HepG2 (cell line): ENCODE data around the gene BIRC6. TPM values are rescaled to one million over a fixed set of nuclear protein-coding genes. Genes with fewer than 3 reads are reported as not detected.

Source experiments
- FOXA1 ChIP-seq, 2 experiments: fragments of 450-650 bp in 1 of 2; sonication (generic) in 1 of 2; formaldehyde crosslinking in 1 of 2; IDR thresholded peaks; 2 replicates each; pipeline versions ENCODE4 v1.4.0 to v1.6.1; 2016 to 2020; ENCODE audit warnings: missing genetic modification reagents in 1 of 2
- MTA1 ChIP-seq: sonication (generic); formaldehyde crosslinking; IDR thresholded peaks from 2 replicates; pipeline ENCODE4 v1.4.0; 2020; ENCODE audit warnings: missing genetic modification reagents, mild to moderate bottlenecking, borderline replicate concordance
- SIN3B ChIP-seq: fragments of 150-350 bp; IDR thresholded peaks from 2 replicates; pipeline ENCODE4 v1.6.1; 2014; ENCODE audit warnings: low read length
- ZNF441 ChIP-seq: sonication (generic); formaldehyde crosslinking; IDR thresholded peaks from 2 replicates; pipeline ENCODE4 v1.7.0; 2021; ENCODE audit warnings: missing genetic modification reagents, borderline replicate concordance
- polyA plus RNA-seq, 8 experiments: library from polyadenylated mRNA; depleted of rRNA in 3 of 8; stranded (reverse) in 7 of 8; unstranded in 1 of 8; fragments of >200 nt; fragmentation: Illumina TruSeq in 4 of 8; extraction: Trizol in 4 of 8; gene quantifications; 2 replicates each; pipeline versions ENCODE4 v1.2.1 to v1.2.3, GENCODE V29; 2011 to 2016; ENCODE audit warnings: low read depth in 4 of 8, missing spikeins in 1 of 8, mixed read lengths in 1 of 8; ENCODE audit not compliant: insufficient read depth in 1 of 8
- total RNA-seq, 5 experiments: library from RNA; depleted of rRNA; stranded (reverse); fragments of >200 nt; fragmentation: Illumina TruSeq; extraction: Trizol; gene quantifications; 2 replicates each; pipeline ENCODE4 v1.2.3, GENCODE V29; 2016; ENCODE audit warnings: low read depth in 1 of 5
- TF ChIP-seq, protein P1 (sequence below): sonication (generic); formaldehyde crosslinking; conservative IDR thresholded peaks from 2 replicates; pipeline ENCODE4 v1.4.0; 2020; ENCODE audit warnings: missing genetic modification reagents
- TF ChIP-seq, protein P2 (sequence below): sonication (generic); formaldehyde crosslinking; IDR thresholded peaks from 2 replicates; pipeline ENCODE4 v1.4.0; 2020; ENCODE audit warnings: missing genetic modification reagents, borderline replicate concordance
- TF ChIP-seq, protein P3 (sequence below): sonication (generic); formaldehyde crosslinking; IDR thresholded peaks from 2 replicates; pipeline ENCODE4 v1.5.0; 2020; ENCODE audit warnings: missing genetic modification reagents
- TF ChIP-seq, protein P4 (sequence below): sonication (generic); formaldehyde crosslinking; IDR thresholded peaks from 2 replicates; pipeline ENCODE4 v1.4.0; 2020; ENCODE audit warnings: missing genetic modification reagents
- TF ChIP-seq, protein P5 (sequence below): sonication (generic); formaldehyde crosslinking; IDR thresholded peaks from 2 replicates; pipeline ENCODE4 v1.8.0; 2022; ENCODE audit warnings: missing genetic modification reagents, mild to moderate bottlenecking, borderline replicate concordance
- TF ChIP-seq, protein P6 (sequence below): sonication (generic); formaldehyde crosslinking; IDR thresholded peaks from 2 replicates; pipeline ENCODE4 v1.4.0; 2020; ENCODE audit warnings: missing genetic modification reagents
- TF ChIP-seq, protein P7 (sequence below): sonication (generic); formaldehyde crosslinking; conservative IDR thresholded peaks from 2 replicates; pipeline ENCODE4 v1.8.0; 2022; ENCODE audit warnings: low read depth, missing genetic modification reagents

BIRC6 gene
- total and polyA plus RNA-seq, 2 of the 13 experiments (the other 11 are each of a cell fraction or from before 2014, with no cell fraction given) = 65.6 to 120 TPM

DNA sequence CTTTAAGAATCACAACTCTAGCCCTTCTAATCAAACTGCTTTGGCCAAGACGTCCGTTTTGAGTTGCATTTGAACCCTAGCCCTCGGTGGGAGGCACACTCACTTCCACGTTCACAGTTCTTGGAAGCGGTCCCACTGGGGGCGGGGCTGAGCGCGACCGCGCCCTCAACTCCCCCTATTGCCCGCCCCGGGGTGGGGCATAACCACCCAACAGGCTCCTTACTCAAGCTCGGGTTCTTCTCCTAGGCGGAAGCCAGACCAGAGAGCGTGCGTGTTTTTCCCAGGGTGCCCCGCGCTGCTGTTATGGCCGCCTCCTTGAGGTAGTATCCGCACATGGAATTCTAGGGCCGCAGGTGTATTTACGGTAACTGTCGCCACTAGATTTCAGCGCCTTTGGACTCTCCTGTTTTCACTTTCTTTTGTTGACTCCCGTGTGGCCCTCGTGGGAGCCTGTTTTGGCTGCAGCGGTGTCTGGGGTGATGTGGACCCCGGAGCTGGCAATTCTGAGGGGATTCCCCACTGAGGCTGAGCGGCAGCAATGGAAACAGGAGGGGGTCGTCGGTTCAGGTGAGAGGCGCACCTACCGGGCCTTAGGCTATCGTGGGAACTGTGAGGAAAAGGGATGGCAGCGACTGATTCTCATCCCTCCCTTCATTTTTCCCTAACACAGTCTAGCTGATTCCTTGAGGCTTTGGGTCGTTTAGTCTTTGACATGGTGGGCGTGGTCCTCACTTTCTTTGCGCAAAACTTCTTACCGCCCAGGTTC, 271.2 kb downstream of the BIRC6 start, which contains the start of gene TTC27 (continued):
- TF ChIP-seq, protein P1, sequence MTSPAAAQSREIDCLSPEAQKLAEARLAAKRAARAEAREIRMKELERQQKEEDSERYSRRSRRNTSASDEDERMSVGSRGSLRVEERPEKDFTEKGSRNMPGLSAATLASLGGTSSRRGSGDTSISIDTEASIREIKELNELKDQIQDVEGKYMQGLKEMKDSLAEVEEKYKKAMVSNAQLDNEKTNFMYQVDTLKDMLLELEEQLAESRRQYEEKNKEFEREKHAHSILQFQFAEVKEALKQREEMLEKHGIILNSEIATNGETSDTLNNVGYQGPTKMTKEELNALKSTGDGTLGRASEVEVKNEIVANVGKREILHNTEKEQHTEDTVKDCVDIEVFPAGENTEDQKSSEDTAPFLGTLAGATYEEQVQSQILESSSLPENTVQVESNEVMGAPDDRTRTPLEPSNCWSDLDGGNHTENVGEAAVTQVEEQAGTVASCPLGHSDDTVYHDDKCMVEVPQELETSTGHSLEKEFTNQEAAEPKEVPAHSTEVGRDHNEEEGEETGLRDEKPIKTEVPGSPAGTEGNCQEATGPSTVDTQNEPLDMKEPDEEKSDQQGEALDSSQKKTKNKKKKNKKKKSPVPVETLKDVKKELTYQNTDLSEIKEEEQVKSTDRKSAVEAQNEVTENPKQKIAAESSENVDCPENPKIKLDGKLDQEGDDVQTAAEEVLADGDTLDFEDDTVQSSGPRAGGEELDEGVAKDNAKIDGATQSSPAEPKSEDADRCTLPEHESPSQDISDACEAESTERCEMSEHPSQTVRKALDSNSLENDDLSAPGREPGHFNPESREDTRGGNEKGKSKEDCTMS (CRISPR knock-in tag) = no peak
- TF ChIP-seq, protein P2, sequence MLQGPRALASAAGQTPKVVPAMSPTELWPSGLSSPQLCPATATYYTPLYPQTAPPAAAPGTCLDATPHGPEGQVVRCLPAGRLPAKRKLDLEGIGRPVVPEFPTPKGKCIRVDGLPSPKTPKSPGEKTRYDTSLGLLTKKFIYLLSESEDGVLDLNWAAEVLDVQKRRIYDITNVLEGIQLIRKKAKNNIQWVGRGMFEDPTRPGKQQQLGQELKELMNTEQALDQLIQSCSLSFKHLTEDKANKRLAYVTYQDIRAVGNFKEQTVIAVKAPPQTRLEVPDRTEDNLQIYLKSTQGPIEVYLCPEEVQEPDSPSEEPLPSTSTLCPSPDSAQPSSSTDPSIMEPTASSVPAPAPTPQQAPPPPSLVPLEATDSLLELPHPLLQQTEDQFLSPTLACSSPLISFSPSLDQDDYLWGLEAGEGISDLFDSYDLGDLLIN (CRISPR knock-in tag) = no peak
- TF ChIP-seq, protein P3, sequence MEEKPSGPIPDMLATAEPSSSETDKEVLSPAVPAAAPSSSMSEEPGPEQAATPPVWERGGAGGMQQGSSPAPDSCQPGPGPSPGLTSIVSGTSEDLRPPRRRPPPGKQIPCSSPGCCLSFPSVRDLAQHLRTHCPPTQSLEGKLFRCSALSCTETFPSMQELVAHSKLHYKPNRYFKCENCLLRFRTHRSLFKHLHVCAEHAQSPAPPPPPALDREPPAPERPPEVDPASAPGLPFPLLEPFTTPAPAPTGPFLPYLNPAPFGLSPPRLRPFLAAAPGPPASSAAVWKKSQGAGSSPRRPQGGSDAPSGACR (CRISPR knock-in tag) = no peak; the same call in 1 of the 2 replicates
- TF ChIP-seq, protein P4, sequence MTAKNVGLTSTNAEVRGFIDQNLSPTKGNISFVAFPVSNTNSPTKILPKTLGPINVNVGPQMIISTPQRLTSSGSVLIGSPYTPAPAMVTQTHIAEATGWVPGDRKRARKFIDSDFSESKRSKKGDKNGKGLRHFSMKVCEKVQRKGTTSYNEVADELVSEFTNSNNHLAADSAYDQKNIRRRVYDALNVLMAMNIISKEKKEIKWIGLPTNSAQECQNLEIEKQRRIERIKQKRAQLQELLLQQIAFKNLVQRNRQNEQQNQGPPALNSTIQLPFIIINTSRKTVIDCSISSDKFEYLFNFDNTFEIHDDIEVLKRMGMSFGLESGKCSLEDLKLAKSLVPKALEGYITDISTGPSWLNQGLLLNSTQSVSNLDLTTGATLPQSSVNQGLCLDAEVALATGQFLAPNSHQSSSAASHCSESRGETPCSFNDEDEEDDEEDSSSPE (CRISPR knock-in tag) = peak; percentile 42; the same call in 1 of the 2 replicates
- TF ChIP-seq, protein P5, sequence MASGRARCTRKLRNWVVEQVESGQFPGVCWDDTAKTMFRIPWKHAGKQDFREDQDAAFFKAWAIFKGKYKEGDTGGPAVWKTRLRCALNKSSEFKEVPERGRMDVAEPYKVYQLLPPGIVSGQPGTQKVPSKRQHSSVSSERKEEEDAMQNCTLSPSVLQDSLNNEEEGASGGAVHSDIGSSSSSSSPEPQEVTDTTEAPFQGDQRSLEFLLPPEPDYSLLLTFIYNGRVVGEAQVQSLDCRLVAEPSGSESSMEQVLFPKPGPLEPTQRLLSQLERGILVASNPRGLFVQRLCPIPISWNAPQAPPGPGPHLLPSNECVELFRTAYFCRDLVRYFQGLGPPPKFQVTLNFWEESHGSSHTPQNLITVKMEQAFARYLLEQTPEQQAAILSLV (CRISPR knock-in tag) = 0 out of 2 replicates have a peak, but pooled peaks have one; percentile 21
- TF ChIP-seq, protein P6, sequence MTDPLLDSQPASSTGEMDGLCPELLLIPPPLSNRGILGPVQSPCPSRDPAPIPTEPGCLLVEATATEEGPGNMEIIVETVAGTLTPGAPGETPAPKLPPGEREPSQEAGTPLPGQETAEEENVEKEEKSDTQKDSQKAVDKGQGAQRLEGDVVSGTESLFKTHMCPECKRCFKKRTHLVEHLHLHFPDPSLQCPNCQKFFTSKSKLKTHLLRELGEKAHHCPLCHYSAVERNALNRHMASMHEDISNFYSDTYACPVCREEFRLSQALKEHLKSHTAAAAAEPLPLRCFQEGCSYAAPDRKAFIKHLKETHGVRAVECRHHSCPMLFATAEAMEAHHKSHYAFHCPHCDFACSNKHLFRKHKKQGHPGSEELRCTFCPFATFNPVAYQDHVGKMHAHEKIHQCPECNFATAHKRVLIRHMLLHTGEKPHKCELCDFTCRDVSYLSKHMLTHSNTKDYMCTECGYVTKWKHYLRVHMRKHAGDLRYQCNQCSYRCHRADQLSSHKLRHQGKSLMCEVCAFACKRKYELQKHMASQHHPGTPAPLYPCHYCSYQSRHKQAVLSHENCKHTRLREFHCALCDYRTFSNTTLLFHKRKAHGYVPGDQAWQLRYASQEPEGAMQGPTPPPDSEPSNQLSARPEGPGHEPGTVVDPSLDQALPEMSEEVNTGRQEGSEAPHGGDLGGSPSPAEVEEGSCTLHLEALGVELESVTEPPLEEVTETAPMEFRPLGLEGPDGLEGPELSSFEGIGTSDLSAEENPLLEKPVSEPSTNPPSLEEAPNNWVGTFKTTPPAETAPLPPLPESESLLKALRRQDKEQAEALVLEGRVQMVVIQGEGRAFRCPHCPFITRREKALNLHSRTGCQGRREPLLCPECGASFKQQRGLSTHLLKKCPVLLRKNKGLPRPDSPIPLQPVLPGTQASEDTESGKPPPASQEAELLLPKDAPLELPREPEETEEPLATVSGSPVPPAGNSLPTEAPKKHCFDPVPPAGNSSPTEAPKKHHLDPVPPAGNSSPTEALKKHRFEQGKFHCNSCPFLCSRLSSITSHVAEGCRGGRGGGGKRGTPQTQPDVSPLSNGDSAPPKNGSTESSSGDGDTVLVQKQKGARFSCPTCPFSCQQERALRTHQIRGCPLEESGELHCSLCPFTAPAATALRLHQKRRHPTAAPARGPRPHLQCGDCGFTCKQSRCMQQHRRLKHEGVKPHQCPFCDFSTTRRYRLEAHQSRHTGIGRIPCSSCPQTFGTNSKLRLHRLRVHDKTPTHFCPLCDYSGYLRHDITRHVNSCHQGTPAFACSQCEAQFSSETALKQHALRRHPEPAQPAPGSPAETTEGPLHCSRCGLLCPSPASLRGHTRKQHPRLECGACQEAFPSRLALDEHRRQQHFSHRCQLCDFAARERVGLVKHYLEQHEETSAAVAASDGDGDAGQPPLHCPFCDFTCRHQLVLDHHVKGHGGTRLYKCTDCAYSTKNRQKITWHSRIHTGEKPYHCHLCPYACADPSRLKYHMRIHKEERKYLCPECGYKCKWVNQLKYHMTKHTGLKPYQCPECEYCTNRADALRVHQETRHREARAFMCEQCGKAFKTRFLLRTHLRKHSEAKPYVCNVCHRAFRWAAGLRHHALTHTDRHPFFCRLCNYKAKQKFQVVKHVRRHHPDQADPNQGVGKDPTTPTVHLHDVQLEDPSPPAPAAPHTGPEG (CRISPR knock-in tag) = 0 out of 2 replicates have a peak, but pooled peaks have one; percentile 71
- TF ChIP-seq, protein P7, sequence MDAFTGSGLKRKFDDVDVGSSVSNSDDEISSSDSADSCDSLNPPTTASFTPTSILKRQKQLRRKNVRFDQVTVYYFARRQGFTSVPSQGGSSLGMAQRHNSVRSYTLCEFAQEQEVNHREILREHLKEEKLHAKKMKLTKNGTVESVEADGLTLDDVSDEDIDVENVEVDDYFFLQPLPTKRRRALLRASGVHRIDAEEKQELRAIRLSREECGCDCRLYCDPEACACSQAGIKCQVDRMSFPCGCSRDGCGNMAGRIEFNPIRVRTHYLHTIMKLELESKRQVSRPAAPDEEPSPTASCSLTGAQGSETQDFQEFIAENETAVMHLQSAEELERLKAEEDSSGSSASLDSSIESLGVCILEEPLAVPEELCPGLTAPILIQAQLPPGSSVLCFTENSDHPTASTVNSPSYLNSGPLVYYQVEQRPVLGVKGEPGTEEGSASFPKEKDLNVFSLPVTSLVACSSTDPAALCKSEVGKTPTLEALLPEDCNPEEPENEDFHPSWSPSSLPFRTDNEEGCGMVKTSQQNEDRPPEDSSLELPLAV (CRISPR knock-in tag) = no peak
- no peak for TF ChIP-seq MTA1 (CRISPR knock-in tag)
- TF ChIP-seq SIN3B = peak; percentile 79
- TF ChIP-seq FOXA1 (IDR thresholded peaks at IDR 0.05) = no peak
- no peak; the same call in 1 of the 2 replicates for TF ChIP-seq FOXA1 (CRISPR knock-in tag; IDR thresholded peaks at IDR 0.05)
- no peak for TF ChIP-seq ZNF441 (CRISPR knock-in tag)
